ENCODE results near the gene PCDHGA4.

- TF ChIP-seq, protein P1, sequence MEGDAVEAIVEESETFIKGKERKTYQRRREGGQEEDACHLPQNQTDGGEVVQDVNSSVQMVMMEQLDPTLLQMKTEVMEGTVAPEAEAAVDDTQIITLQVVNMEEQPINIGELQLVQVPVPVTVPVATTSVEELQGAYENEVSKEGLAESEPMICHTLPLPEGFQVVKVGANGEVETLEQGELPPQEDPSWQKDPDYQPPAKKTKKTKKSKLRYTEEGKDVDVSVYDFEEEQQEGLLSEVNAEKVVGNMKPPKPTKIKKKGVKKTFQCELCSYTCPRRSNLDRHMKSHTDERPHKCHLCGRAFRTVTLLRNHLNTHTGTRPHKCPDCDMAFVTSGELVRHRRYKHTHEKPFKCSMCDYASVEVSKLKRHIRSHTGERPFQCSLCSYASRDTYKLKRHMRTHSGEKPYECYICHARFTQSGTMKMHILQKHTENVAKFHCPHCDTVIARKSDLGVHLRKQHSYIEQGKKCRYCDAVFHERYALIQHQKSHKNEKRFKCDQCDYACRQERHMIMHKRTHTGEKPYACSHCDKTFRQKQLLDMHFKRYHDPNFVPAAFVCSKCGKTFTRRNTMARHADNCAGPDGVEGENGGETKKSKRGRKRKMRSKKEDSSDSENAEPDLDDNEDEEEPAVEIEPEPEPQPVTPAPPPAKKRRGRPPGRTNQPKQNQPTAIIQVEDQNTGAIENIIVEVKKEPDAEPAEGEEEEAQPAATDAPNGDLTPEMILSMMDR (IDR thresholded peaks at IDR 0.05), result peak in 2 of 6 experiments; percentile 5 to 23
- no peak for TF ChIP-seq POLR2A (IDR thresholded peaks at IDR 0.05)
These were observed at the start of gene PCDHGA4 for GRCh38 chr5:141354900-141355469.
